Inflammatory macrophage (primary cell): ENCODE data around the gene PDE4D.
"Not testable (repeated sequence)": the region's sequence is repeated elsewhere in the genome, so short reads cannot be mapped to it uniquely, and the experiment has no call there.

Source experiments
- DNase-seq, 2 donors: peaks; one replicate each; pipeline ENCODE4 v3.0.0-alpha.2; 2020 to 2022

Gene PDE4D

GRCh38 chr5:59393585-59394420 is 499.7 kb downstream of the PDE4D start:
- DNase-seq, result no peak

GRCh38 chr5:59391576-59391975 is 501.9 kb downstream of the PDE4D start:
- DNase-seq, result no peak

GRCh38 chr5:59390989-59391388 is 502.5 kb downstream of the PDE4D start:
- peak; percentile 24 to 40 for DNase-seq

DNA sequence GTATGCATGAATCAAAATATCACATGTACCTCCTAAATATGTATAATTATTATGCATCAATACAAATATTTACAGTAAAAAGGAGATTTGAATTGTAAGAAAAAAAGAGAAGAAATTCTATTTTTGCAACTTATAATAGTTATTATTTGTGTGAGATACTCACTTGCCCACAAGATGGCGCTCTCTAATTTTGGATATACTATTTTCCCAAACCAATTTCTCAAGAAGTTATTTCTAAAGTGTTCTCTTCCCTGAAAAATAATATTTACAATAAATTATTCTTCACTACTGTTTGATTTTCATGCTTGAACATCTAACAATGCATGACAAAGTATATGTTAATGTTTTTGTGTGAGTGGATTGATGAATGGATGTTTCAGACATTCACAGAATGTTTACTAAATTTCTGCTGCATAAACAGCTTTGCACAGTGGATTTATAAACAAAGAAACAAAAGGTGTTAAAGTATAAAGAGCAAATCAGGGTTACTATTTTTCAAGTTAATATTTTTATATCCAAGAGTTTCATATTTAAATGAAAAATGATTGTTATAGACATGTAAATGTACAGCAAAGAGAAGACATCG is 503.4 kb downstream of the PDE4D start:
- peak; percentile 22 to 25 for DNase-seq

GRCh38 chr5:59387127-59387526 is 506.4 kb downstream of the PDE4D start:
- DNase-seq, result no peak

GRCh38 chr5:59385700-59386099 is 507.8 kb downstream of the PDE4D start:
- DNase-seq, result no peak

GRCh38 chr5:59380350-59380951 is 513.1 kb downstream of the PDE4D start:
- peak; percentile 48 to 70 for DNase-seq

DNA sequence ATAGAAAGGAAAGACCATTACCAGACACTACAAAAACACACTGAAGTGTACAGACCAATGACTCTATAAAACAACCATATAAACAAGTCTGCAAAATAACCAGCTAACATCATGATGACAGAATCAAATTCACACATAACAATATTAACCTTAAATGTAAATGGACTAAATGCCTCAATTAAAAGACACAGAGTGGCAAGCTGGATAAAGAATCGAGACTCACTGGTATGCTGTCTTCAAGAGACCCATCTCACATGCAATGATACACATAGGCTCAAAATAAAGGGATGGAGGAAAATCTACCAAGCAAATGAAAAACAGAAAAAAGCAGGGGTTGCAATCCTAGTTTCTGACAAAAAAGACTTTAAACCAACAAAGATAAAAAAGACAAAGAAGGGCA is 519.5 kb downstream of the PDE4D start:
- not testable (repeated sequence) for DNase-seq

- DNase-seq, result no peak
Observed at GRCh38 chr5:59371525-59372127, 521.9 kb downstream of the PDE4D start.

GRCh38 chr5:59368951-59369350 is 524.6 kb downstream of the PDE4D start:
- no peak for DNase-seq

- peak; percentile 55 to 56 for DNase-seq
Observed at GRCh38 chr5:59367791-59368394, 525.6 kb downstream of the PDE4D start.

GRCh38 chr5:59366784-59367183 is 526.7 kb downstream of the PDE4D start:
- no peak for DNase-seq

DNA sequence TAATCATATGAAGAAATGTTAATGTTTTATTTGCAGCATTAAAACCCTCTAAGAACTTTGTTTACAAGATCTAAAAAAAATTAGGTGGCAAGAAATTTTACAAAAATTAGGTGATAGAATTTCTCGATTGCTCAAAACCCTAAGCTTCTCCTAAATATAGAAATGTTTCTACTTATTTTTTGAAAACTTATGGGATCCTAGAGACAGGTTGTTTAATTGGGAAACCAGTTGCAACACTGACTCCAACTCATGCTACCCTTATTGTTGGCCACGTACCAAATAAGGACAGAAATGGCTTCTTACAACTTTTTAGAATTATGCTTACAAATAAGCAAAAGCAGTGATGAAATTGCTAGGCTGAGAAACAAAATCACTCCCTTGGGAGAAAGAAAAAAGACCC is 531.1 kb downstream of the PDE4D start:
- no peak for DNase-seq

DNA sequence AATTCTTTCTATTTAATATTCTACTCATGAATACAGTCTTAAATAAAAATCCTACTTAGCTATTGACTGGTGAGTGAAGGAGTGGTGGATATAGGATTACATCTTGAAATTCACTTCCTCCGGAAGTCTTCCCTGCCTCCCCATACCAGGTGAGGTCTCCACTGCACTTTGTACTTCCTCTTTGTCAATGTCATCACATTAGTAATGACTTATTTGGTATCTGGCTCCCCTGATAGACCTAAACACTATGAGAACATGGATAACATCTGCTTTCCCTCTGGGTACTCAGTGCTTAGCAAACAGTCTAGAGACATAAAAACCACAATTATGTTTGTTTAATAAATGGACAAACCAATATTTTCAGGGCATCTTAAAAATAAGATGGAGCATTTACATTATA is 532.1 kb downstream of the PDE4D start:
- no peak for DNase-seq

- peak; percentile 52 to 88 for DNase-seq
Observed at GRCh38 chr5:59360130-59360555, 533.4 kb downstream of the PDE4D start.

GRCh38 chr5:59358005-59358861 is 535.3 kb downstream of the PDE4D start:
- DNase-seq, result no peak

- DNase-seq, result no peak
Observed at GRCh38 chr5:59357381-59357977, 536.0 kb downstream of the PDE4D start.

GRCh38 chr5:59356813-59357380 is 536.6 kb downstream of the PDE4D start:
- no peak for DNase-seq

- peak in 1 of 2 donors; percentile 3 for DNase-seq
Observed at GRCh38 chr5:59354811-59355210, 538.7 kb downstream of the PDE4D start.

DNA sequence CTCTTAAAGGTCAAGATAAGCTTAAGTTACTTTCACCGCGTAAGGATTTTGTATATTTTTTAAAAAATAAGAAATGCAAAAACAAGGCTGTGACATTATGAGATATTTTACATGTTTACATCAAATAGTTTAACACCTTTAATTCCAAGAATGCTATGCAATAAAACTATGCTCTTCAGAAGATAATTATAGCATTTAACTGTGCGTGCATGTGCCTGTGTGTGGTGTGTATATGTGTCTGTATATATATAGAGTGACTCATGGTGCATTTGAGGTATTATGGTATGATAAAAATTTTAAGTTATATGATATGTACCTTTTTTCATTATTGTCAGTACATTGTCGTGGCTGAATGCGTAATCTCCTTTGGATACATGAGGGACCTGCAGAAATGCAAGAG is 539.3 kb downstream of the PDE4D start:
- DNase-seq, result no peak
